ENCODE data around the gene HES7.

- TF ChIP-seq CTCF (IDR thresholded peaks at IDR 0.05) (no peak), POLR2A (IDR thresholded peaks at IDR 0.05) (no peak), EP300 (IDR thresholded peaks at IDR 0.05) (no peak)
Observed at GRCh38 chr17:8164815-8165131, 40.9 kb upstream of the HES7 start.

Measured in ovary (tissue), 3 donors.